ENCODE results near the gene ZDHHC19.

DNA sequence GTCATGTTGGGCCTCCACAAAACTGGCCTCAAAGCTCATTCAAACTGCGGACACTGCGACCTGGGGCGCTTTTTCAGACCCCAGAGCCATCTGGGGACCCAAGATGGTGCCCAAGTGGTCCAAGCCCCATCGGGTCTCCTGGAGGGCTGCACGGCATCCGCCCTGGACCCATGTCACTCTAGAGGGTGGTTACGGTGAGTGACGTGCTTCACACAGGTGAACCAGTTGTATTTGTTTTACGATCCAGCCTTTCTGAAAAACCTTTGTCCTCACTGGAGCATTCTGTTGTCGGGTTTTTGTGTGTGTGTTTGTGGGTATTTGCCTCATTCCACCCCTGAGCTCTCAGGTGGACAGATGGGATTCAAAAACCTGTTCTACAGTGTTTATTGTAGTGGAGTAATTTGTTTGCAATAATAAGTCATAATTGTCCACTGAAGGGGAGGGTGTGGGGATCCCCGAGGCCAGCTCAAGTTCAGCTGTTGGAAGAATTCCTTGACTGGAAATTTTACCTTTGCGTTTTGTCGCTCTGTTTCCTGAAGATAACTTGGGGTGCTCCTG lies 7.0 kb upstream of the ZDHHC19 start:
- no peak for TF ChIP-seq POLR2AphosphoS5 (IDR thresholded peaks at IDR 0.05; ENCODE audit: low read depth, low read length)
- TF ChIP-seq, protein P1, sequence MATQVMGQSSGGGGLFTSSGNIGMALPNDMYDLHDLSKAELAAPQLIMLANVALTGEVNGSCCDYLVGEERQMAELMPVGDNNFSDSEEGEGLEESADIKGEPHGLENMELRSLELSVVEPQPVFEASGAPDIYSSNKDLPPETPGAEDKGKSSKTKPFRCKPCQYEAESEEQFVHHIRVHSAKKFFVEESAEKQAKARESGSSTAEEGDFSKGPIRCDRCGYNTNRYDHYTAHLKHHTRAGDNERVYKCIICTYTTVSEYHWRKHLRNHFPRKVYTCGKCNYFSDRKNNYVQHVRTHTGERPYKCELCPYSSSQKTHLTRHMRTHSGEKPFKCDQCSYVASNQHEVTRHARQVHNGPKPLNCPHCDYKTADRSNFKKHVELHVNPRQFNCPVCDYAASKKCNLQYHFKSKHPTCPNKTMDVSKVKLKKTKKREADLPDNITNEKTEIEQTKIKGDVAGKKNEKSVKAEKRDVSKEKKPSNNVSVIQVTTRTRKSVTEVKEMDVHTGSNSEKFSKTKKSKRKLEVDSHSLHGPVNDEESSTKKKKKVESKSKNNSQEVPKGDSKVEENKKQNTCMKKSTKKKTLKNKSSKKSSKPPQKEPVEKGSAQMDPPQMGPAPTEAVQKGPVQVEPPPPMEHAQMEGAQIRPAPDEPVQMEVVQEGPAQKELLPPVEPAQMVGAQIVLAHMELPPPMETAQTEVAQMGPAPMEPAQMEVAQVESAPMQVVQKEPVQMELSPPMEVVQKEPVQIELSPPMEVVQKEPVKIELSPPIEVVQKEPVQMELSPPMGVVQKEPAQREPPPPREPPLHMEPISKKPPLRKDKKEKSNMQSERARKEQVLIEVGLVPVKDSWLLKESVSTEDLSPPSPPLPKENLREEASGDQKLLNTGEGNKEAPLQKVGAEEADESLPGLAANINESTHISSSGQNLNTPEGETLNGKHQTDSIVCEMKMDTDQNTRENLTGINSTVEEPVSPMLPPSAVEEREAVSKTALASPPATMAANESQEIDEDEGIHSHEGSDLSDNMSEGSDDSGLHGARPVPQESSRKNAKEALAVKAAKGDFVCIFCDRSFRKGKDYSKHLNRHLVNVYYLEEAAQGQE (IDR thresholded peaks at IDR 0.05; ENCODE audit: insufficient read depth in 1 of 2, low read depth in 2 of 2, low read length in 2 of 2): no peak
- no peak for TF ChIP-seq SIN3A (IDR thresholded peaks at IDR 0.05; ENCODE audit: borderline replicate concordance, insufficient read depth, low read length)
- no peak for TF ChIP-seq TAF1 (IDR thresholded peaks at IDR 0.05; ENCODE audit: borderline replicate concordance, insufficient read depth, low read length)

Measured in PFSK-1 (cell line).